Osteoblast (primary cell): ENCODE data around the gene SEPTIN12. TPM values are rescaled to one million over a fixed set of nuclear protein-coding genes. Genes with fewer than 3 reads are reported as not detected.
A peak's percentile ranks its signal among the peaks of the same experiment; 100 is the strongest.

Experiments used
- DNase-seq: peaks from one replicate; pipeline ENCODE4 v3.0.0; 2011; ENCODE audit warnings: low spot score, mixed read lengths; ENCODE audit not compliant: insufficient read length; ENCODE audit errors: missing footprints
- H2AFZ ChIP-seq: 2 replicates; pipeline ENCODE4 v1.6.0; 2011; ENCODE audit warnings: mild to moderate bottlenecking, low read length
- H3K27ac ChIP-seq: 2 replicates; pipeline ENCODE4 v1.5.1; 2011; ENCODE audit warnings: mild to moderate bottlenecking, low read depth, low read length, moderate library complexity
- H3K27me3 ChIP-seq: 2 replicates; pipeline ENCODE4 v1.6.0; 2012; ENCODE audit warnings: mild to moderate bottlenecking, control low read depth, inconsistent platforms, low read length, moderate library complexity; ENCODE audit not compliant: insufficient read depth
- H3K36me3 ChIP-seq: 2 replicates; pipeline ENCODE4 v1.5.1; 2011; ENCODE audit warnings: mild to moderate bottlenecking, low read length, control low read depth, moderate library complexity; ENCODE audit not compliant: insufficient read depth
- H3K4me1 ChIP-seq: 2 replicates; pipeline ENCODE4 v1.5.1; 2011; ENCODE audit warnings: mild to moderate bottlenecking, low read length, control low read depth, moderate library complexity; ENCODE audit not compliant: insufficient read depth
- H3K4me2 ChIP-seq: 2 replicates; pipeline ENCODE4 v1.6.0; 2011; ENCODE audit warnings: mild to moderate bottlenecking, low read length; ENCODE audit not compliant: insufficient read depth
- H3K4me3 ChIP-seq: fragments of 200-600 bp; sonication (generic); 3 replicates; pipeline ENCODE4 v1.5.1; 2012; ENCODE audit warnings: mild to moderate bottlenecking, low read length, inconsistent platforms; ENCODE audit not compliant: insufficient read depth
- H3K79me2 ChIP-seq: 2 replicates; pipeline ENCODE4 v1.6.0; 2012; ENCODE audit warnings: mild to moderate bottlenecking, low read length, control low read depth, inconsistent platforms; ENCODE audit not compliant: insufficient read depth
- H3K9me3 ChIP-seq: 2 replicates; pipeline ENCODE4 v1.5.1; 2011; ENCODE audit warnings: low read depth, low read length, control low read depth
- H4K20me1 ChIP-seq: 2 replicates; pipeline ENCODE4 v1.6.0; 2012; ENCODE audit warnings: mild to moderate bottlenecking, low read length, control low read depth; ENCODE audit not compliant: insufficient read depth
- total RNA-seq: library from RNA; depleted of rRNA; stranded (reverse); fragments of >200 nt; gene quantifications from 2 replicates; pipeline ENCODE4 v1.2.3, GENCODE V29; 2012
- TF ChIP-seq, protein P1 (sequence below): IDR thresholded peaks from 2 replicates; pipeline ENCODE4 v1.5.1; 2011; ENCODE audit warnings: mild to moderate bottlenecking, low read depth, low read length, moderate library complexity; ENCODE audit errors: extremely low read depth

The SEPTIN12 gene
- total RNA-seq, 1 donor = not detected

DNA sequence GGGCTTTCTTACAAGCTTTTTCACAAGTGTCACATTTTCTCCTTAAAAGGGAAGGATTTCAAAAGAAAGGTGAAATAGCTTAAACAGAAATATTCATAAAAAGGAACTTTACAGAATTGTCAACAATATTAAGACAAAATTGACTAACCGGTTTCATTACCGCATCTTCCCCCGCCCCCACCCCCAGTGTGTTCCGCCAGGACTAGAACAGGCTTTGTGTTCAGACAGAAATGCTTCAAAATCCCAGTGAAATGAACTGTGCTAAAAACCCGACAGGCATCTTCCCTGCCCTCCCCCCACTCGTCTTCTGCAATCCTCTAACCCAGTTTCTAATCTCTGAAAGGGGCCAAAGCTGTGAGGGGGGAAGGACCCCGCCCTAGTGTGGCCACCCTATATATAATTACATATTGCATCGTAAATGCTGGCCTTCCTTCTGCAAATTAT lies 15.3 kb upstream of the SEPTIN12 start:
- Histone ChIP-seq H3K4me2 (peak overlapping the region; percentile 84), H4K20me1 (no peaks in the 10 kb centered on the region), H3K36me3 (peaks cover 25% of the 10 kb centered on the region), H3K79me2 (no peaks in the 10 kb centered on the region), H3K4me3 (peak overlapping the region; percentile 84), H3K27me3 (no peaks in the 10 kb centered on the region), H3K4me1 (peaks cover 11% of the 10 kb centered on the region), H3K27ac (no peak overlapping the region), H3K9me3 (no peaks in the 10 kb centered on the region), H2AFZ (no peak overlapping the region)
- TF ChIP-seq, protein P1, sequence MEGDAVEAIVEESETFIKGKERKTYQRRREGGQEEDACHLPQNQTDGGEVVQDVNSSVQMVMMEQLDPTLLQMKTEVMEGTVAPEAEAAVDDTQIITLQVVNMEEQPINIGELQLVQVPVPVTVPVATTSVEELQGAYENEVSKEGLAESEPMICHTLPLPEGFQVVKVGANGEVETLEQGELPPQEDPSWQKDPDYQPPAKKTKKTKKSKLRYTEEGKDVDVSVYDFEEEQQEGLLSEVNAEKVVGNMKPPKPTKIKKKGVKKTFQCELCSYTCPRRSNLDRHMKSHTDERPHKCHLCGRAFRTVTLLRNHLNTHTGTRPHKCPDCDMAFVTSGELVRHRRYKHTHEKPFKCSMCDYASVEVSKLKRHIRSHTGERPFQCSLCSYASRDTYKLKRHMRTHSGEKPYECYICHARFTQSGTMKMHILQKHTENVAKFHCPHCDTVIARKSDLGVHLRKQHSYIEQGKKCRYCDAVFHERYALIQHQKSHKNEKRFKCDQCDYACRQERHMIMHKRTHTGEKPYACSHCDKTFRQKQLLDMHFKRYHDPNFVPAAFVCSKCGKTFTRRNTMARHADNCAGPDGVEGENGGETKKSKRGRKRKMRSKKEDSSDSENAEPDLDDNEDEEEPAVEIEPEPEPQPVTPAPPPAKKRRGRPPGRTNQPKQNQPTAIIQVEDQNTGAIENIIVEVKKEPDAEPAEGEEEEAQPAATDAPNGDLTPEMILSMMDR = no peak
- DNase-seq = peak; percentile 67

DNA sequence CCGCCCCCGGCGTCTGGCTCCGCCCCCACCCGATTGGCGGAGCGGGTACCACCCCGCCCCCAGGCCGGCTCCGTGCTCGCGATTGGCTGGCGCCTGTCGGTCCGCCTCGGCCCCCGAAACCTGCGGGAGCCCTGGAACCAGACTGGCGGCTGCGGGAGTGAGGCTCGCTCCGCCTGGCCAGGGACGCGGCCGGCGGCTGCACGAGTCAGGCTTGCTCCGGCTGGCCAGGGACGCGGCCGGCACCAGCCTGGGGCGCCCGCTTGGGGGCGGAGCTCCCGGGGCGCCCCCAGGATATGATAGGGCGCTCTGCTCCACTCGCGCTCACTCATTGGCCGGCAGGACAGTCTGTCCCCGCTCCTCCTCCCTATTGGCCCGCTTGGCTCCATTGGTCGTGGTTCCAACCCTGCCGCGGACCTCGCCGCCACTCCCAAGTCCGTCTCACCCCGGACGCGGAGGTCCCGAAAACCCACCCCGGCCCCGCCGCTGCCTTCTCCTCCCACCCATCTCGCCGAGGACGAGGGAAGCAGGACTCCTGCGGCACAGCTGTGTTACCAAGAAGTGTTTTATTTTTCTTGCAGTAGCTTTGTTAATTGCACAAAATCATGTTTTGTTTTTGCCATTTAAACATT lies 14.6 kb upstream of the SEPTIN12 start:
- Histone ChIP-seq H3K27ac (peak overlapping the region; percentile 33), H4K20me1 (no peaks in the 10 kb centered on the region), H3K4me1 (peaks cover 11% of the 10 kb centered on the region), H3K36me3 (peaks cover 19% of the 10 kb centered on the region), H3K4me2 (peak overlapping the region; percentile 84), H3K27me3 (no peaks in the 10 kb centered on the region), H3K4me3 (peak overlapping the region; percentile 84), H2AFZ (peak overlapping the region; percentile 18), H3K9me3 (no peaks in the 10 kb centered on the region), H3K79me2 (no peaks in the 10 kb centered on the region)
- DNase-seq = peak; percentile 100
- TF ChIP-seq, protein P1 = no peak

DNA sequence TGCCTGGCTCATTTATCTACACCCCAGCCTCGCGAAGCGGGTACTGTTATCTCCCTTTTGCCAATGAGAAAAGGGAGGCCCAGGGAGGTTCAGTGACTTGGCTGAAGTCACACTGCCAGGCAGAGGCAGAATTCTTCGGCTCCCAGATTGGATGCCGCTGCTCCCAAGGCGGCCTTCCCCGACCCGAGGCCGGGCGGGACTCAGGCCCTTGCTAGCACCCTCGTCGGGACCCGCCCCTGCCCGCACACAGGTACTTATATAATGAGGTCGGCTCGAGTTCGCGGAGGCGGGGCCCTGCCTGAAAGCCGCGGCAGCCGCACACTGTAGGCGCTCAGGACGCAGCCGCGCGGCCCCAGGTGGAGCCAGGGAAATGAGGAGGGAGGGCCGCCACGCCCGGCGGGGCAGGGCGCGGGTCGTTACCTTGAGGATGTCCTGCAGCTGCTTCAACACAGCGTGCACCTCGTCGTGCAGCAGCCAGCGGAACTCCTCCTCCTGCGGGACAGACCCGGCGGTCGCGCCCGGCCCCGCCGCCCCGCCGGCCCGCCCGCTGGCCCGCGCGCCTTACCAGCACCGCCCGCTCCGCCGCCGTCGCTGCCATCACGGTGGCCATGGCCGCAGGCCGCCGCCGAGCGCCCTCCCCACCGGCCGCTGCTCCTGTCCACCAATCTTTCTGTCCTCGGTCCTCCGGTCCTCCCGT lies 14.0 kb upstream of the SEPTIN12 start, which contains the start of gene ROGDI:
Gene ROGDI (minus strand): TSS at position 672 of the 697 bp plus-strand sequence. CDS start 62 bp downstream, at position 610.
- peaks cover 11% of the 10 kb centered on the region for H3K4me1 ChIP-seq
- DNase-seq = peak; percentile 96
- no peaks in the 10 kb centered on the region for H3K9me3 ChIP-seq
- H3K27ac ChIP-seq = peak within 1 kb of the TSS; percentile 33
- peak within 1 kb of the TSS; percentile 81 for H2AFZ ChIP-seq
- TF ChIP-seq, protein P1 = no peak
- H3K27me3 ChIP-seq = no peaks in the 10 kb centered on the region
- H3K4me3 ChIP-seq = peak within 1 kb of the TSS; percentile 84
- no peaks in the 10 kb centered on the region for H3K79me2 ChIP-seq
- H4K20me1 ChIP-seq = no peaks in the 10 kb centered on the region
- H3K4me2 ChIP-seq = peak within 1 kb of the TSS; percentile 84
- H3K36me3 ChIP-seq = peaks cover 13% of the 10 kb centered on the region
